Gastrocnemius medialis (tissue), 4 donors: ENCODE results near the gene RPL22L1. TPM values are rescaled to one million over a fixed set of nuclear protein-coding genes. Genes with fewer than 3 reads are reported as not detected.
"Not testable (repeated sequence)": the region's sequence is repeated elsewhere in the genome, so short reads cannot be mapped to it uniquely, and the experiment has no call there.

Source experiments
- ATAC-seq, 2 donors: fragments of 150-250 bp; one replicate each; pipeline ENCODE4 v1.9.1; 2016
- DNase-seq, 2 donors: peaks; one replicate each; pipeline ENCODE4 v3.0.0-alpha.2; 2019
- H3K27ac ChIP-seq, 4 donors: fragments of 200-600 bp; sonication (generic); 1 replicate in 1 of 4; 2 replicates in 3 of 4; pipeline ENCODE4 v1.5.1; 2016 to 2018; ENCODE audit warnings: mild to moderate bottlenecking in 2 of 4, moderate library complexity in 1 of 4
- H3K27me3 ChIP-seq, 3 donors: fragments of 200-600 bp; sonication (generic) in 2 of 3; 1 replicate in 1 of 3; 2 replicates in 2 of 3; pipeline versions ENCODE4 v1.5.1 to v1.6.0; 2016 to 2019; ENCODE audit warnings: mild to moderate bottlenecking in 1 of 3, moderate library complexity in 1 of 3
- H3K36me3 ChIP-seq, 2 donors: fragments of 200-600 bp; sonication (generic) in 1 of 2; one replicate each; pipeline ENCODE4 v1.5.1; 2017 to 2018
- H3K4me1 ChIP-seq, 2 donors: fragments of 200-600 bp; sonication (generic) in 1 of 2; one replicate each; pipeline ENCODE4 v1.5.1; 2016 to 2017; ENCODE audit warnings: mild to moderate bottlenecking in 2 of 2
- H3K4me3 ChIP-seq, 4 donors: fragments of 200-600 bp; sonication (generic) in 3 of 4; 1 replicate in 1 of 4; 2 replicates in 3 of 4; pipeline ENCODE4 v1.5.1; 2016 to 2019; ENCODE audit warnings: mild to moderate bottlenecking in 2 of 4
- H3K9me3 ChIP-seq, 3 donors: fragments of 200-600 bp; sonication (generic) in 2 of 3; 1 replicate in 1 of 3; 2 replicates in 2 of 3; pipeline ENCODE4 v1.5.1; 2016 to 2019
- POLR2A ChIP-seq, 2 donors: fragments of 450-650 bp; IDR thresholded peaks; one replicate each; pipeline ENCODE4 v1.6.1; 2017; ENCODE audit warnings: antibody characterized with exemption in 2 of 2, mild to moderate bottlenecking in 2 of 2, moderate library complexity in 2 of 2
- in situ Hi-C, 4 donors: fragments of 200-750 bp; cut with MboI; loops; one replicate each; pipeline versions ENCODE4 v1.15.0 to v1.8.0; 2017; ENCODE audit warnings: low sequenced_read_pairs in 4 of 4
- intact Hi-C: fragments of 100-400 bp; cut with DNase I; formaldehyde crosslinking; loops from one replicate; pipeline ENCODE4 v1.15.1; 2023; ENCODE audit warnings: low total_unique reads
- total RNA-seq, 4 donors: library from RNA; depleted of rRNA; stranded (reverse); fragments of >200 nt; gene quantifications; one replicate each; pipeline versions ENCODE4 v1.1.0 to v1.2.3, GENCODE V29; 2016
- TF ChIP-seq, protein P1 (sequence below), 5 experiments: fragments of 450-650 bp in 3 of 5; fragments of 200-600 bp in 2 of 5; sonication (generic) in 2 of 5; IDR thresholded peaks in 4 of 5; conservative IDR thresholded peaks in 1 of 5; 1 replicate in 4 of 5; 2 replicates in 1 of 5; pipeline ENCODE4 v1.5.1; 2016 to 2019; ENCODE audit warnings: antibody characterized with exemption in 5 of 5, mild to moderate bottlenecking in 3 of 5, moderate library complexity in 3 of 5

RPL22L1 gene
- total RNA-seq, 4 donors from 2014 or later = 28.3 to 83.5 (median 29.5) TPM

DNA sequence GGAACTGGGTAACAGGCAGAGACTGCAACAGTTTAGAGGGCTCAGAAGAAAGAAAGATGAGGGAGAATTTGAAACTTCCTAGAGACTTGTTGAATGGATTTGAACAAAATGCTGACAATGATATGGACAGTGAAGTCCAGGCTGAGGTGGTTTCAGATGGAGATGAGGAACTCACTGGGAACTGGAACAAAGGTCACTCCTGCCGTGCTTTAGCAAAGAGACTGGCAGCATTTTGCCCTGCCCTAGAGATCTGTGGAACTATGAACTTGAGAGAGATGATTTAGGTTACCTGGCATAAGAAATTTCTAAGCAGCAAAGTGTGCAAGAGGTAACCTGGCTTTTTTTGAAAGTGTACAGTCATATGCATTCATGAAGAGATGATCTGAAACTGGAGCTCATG, 26.8 kb upstream of the RPL22L1 start:
- ATAC-seq = no peak
- intact Hi-C loops (no loop called here), in situ Hi-C loops (no loop called here)
- Histone ChIP-seq H3K9me3 (no peaks in the 10 kb centered on the region), H3K4me1 (no peaks in the 10 kb centered on the region), H3K27ac (no peak overlapping the region), H3K4me3 (no peak overlapping the region), H3K27me3 (no peaks in the 10 kb centered on the region), H3K36me3 (no peaks in the 10 kb centered on the region)
- no peak for DNase-seq
- no peak for TF ChIP-seq POLR2A (IDR thresholded peaks at IDR 0.05)
- TF ChIP-seq, protein P1, sequence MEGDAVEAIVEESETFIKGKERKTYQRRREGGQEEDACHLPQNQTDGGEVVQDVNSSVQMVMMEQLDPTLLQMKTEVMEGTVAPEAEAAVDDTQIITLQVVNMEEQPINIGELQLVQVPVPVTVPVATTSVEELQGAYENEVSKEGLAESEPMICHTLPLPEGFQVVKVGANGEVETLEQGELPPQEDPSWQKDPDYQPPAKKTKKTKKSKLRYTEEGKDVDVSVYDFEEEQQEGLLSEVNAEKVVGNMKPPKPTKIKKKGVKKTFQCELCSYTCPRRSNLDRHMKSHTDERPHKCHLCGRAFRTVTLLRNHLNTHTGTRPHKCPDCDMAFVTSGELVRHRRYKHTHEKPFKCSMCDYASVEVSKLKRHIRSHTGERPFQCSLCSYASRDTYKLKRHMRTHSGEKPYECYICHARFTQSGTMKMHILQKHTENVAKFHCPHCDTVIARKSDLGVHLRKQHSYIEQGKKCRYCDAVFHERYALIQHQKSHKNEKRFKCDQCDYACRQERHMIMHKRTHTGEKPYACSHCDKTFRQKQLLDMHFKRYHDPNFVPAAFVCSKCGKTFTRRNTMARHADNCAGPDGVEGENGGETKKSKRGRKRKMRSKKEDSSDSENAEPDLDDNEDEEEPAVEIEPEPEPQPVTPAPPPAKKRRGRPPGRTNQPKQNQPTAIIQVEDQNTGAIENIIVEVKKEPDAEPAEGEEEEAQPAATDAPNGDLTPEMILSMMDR (IDR thresholded peaks at IDR 0.05 in 4 of 5, conservative IDR thresholded peaks at IDR 0.05 in 1 of 5) = no peak

DNA sequence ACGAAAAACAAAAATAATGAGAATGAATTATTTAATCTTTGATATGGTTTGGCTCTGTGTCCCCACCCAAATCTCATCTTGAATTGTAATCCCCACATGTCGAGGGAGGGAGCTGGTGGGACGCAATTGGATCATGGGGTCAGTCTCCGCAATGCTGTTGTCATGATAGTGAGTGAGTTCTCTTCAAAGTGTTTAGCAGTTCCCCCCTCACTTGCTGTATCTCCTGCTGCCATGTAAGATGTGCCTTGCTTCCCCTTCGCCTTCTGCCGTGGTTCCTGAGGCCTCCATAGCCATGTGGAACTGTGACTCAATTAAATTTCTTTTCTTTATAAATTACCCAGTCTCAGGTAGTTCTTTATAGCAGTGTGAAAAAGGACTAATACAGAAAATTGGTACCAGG, 26.3 kb upstream of the RPL22L1 start:
- H3K27ac ChIP-seq, in situ Hi-C loops, H3K27me3 ChIP-seq, H3K4me1 ChIP-seq, H3K9me3 ChIP-seq, DNase-seq, ATAC-seq, H3K4me3 ChIP-seq, intact Hi-C loops, H3K36me3 ChIP-seq: not testable (repeated sequence)

DNA sequence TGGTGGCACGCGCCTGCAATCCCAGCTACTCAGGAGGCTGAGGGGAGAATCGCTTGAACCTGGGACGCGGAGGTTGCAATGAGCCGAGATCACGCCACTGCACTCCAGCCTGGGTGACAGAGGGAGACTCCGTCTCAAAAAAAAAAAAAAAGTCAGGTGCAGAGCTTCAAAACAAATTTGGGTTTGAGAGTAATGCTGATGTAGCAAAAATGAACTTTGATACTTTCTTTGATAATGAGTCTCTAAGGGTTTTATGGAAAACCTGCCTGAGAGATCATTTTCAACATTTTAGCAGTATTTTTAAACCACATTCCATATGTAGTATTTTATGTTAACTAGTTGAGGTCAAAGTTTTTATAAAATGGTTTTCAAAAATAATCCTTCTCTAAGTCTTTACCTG, 23.9 kb upstream of the RPL22L1 start:
- no peak overlapping the region for H3K27ac ChIP-seq
- in situ Hi-C loops = no loop called here
- DNase-seq = no peak
- H3K36me3 ChIP-seq = no peaks in the 10 kb centered on the region
- H3K9me3 ChIP-seq = no peaks in the 10 kb centered on the region
- no peak overlapping the region for H3K4me3 ChIP-seq
- H3K4me1 ChIP-seq = no peaks in the 10 kb centered on the region
- H3K27me3 ChIP-seq = no peaks in the 10 kb centered on the region
- intact Hi-C loops = no loop called here
- TF ChIP-seq POLR2A (IDR thresholded peaks at IDR 0.05) = no peak
- TF ChIP-seq, protein P1 (IDR thresholded peaks at IDR 0.05 in 4 of 5, conservative IDR thresholded peaks at IDR 0.05 in 1 of 5) = no peak
- no peak for ATAC-seq

DNA sequence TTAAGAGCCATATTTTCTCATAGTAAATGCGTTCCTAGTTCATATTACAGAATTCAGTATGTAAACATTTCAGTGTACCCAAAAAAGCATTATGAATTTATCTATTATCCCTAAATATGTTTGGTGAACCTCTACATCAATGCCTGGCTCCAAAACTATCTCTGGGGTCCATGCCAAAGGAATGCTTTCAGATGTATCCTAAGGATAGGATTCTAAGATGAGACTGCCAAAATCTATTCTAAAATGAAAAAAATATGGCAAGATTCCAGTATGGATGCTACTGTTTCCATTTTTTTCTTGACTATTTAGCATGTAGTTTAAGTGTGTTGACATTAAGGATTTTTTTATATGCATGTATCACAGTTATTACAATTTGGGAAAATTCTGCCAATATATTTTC, 19.6 kb upstream of the RPL22L1 start:
- H3K36me3 ChIP-seq = no peaks in the 10 kb centered on the region
- ATAC-seq (no peak), DNase-seq (no peak)
- H3K4me1 ChIP-seq = no peaks in the 10 kb centered on the region
- no peaks in the 10 kb centered on the region for H3K27me3 ChIP-seq
- no peak overlapping the region for H3K4me3 ChIP-seq
- no peak overlapping the region for H3K27ac ChIP-seq
- intact Hi-C loops = no loop called here
- in situ Hi-C loops = no loop called here
- H3K9me3 ChIP-seq = no peaks in the 10 kb centered on the region
- no peak for TF ChIP-seq POLR2A (IDR thresholded peaks at IDR 0.05)
- TF ChIP-seq, protein P1 (IDR thresholded peaks at IDR 0.05 in 4 of 5, conservative IDR thresholded peaks at IDR 0.05 in 1 of 5) = no peak

DNA sequence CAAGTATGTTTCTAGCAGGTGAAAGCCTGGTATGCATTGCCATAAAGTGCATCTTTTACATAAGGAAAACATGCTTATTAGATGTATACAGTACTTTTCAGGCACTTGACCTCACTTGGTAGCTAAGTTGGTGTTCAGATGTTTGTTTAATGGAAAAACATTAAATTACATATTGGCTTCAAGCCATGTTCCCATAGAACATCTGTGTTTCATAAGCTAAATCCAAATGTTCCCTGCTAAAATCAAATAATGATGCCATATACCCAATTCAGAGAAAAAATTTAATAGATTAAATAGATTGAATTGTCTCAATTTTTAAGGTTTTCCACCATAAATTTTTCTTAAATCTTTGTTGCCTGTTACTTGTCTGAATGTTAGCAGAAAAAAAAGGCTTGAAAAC, 19.1 kb upstream of the RPL22L1 start:
- no peaks in the 10 kb centered on the region for H3K9me3 ChIP-seq
- no peaks in the 10 kb centered on the region for H3K27me3 ChIP-seq
- no peaks in the 10 kb centered on the region for H3K4me1 ChIP-seq
- ATAC-seq (no peak), DNase-seq (no peak)
- TF ChIP-seq POLR2A (IDR thresholded peaks at IDR 0.05) = no peak
- TF ChIP-seq, protein P1 (IDR thresholded peaks at IDR 0.05 in 4 of 5, conservative IDR thresholded peaks at IDR 0.05 in 1 of 5) = no peak
- no peaks in the 10 kb centered on the region for H3K36me3 ChIP-seq
- H3K27ac ChIP-seq = no peak overlapping the region
- intact Hi-C loops (no loop called here), in situ Hi-C loops (no loop called here)
- no peak overlapping the region for H3K4me3 ChIP-seq

DNA sequence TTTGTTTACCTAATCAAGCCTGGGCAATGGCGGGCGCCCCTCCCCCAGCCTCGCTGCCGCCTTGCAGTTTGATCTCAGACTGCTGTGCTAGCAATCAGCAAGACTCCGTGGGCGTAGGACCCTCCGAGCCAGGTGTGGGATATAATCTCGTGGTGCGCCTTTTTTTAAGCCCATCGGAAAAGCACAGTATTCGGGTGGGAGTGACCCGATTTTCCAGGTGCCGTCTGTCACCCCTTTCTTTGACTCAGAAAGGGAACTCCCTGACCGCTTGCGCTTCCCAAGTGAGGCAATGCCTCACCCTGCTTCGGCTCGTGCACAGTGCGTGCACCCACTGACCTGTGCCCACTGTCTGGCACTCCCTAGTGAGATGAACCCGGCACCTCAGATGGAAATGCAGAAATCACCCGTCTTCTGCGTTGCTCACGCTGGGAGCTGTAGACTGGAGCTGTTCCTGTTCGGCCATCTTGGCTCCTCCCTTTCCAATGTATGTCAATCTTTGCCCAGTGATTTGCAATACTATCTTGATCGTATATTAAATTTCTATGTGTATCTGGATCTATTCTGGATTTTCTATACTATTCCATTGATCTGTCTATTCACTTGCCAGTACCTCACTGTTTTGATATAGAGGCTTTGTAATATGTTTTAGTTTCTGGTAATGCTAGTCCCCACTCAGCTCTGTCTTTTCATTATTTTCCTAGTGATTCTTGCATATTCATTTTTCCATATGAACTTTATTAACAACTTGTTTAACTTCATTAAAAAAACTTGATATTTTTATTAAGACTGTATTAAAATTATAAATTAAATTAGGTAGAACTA, 14.3 kb upstream of the RPL22L1 start:
- not testable (repeated sequence) for H3K36me3 ChIP-seq

DNA sequence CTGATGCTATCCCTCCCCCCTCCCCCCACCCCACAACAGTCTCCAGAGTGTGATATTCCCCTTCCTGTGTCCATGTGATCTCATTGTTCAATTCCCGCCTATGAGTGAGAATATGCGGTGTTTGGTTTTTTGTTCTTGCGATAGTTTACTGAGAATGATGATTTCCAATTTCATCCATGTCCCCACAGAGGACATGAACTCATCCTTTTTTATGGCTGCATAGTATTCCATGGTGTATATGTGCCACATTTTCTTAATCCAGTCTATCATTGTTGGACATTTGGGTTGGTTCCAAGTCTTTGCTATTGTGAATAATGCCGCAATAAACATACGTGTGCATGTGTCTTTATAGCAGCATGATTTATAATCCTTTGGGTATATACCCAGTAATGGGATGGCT, 8.7 kb upstream of the RPL22L1 start:
- in situ Hi-C loops, H3K4me3 ChIP-seq, H3K4me1 ChIP-seq, H3K27ac ChIP-seq, H3K9me3 ChIP-seq, ATAC-seq, DNase-seq, H3K36me3 ChIP-seq, H3K27me3 ChIP-seq: not testable (repeated sequence)
- intact Hi-C loops = loop anchor here (10.0 kb wide), 1 partner anchor 694 kb away; the partner anchor contains the start of gene PHC3

More for the DNA sequence above, 14.3 kb upstream of the RPL22L1 start:
- H3K9me3 ChIP-seq, intact Hi-C loops, in situ Hi-C loops, H3K4me3 ChIP-seq, ATAC-seq, H3K27ac ChIP-seq, H3K4me1 ChIP-seq, H3K27me3 ChIP-seq, DNase-seq: not testable (repeated sequence)

DNA sequence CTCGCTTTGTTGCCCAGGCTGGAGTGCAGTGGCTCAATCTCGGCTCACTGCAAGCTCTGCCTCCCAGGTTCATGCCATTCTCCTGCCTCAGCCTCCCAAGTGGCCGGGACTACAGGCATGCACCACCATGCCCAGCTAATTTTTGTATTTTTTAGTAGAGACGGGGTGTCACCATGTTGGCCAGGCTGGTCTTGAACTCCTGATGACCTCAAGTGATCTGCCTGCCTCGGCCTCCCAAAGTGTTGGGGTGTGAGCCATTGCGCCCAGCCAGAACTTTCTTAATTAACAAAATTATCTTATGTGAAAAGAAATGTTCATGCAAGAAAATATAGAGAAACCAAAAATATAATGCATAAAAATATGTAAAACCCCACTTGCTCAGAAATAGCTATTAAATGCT, 7.3 kb upstream of the RPL22L1 start:
- DNase-seq, ATAC-seq: not testable (repeated sequence)
- intact Hi-C loops = loop anchor here (10.0 kb wide), 1 partner anchor 693 kb away; the partner anchor contains the start of gene PHC3

More for the DNA sequence above, 7.3 kb upstream of the RPL22L1 start:
- H3K27me3 ChIP-seq, H3K4me3 ChIP-seq, H3K36me3 ChIP-seq, H3K9me3 ChIP-seq, H3K4me1 ChIP-seq, H3K27ac ChIP-seq, in situ Hi-C loops: not testable (repeated sequence)
